ENCODE measurements around the gene STAM2. TPM values are rescaled to one million over a fixed set of nuclear protein-coding genes. Genes with fewer than 3 reads are reported as not detected.
"Not testable (repeated sequence)": the region's sequence is repeated elsewhere in the genome, so short reads cannot be mapped to it uniquely, and the experiment has no call there.

Gene STAM2
- total RNA-seq, 1 donor from 2014 or later, result 25.1 TPM

DNA sequence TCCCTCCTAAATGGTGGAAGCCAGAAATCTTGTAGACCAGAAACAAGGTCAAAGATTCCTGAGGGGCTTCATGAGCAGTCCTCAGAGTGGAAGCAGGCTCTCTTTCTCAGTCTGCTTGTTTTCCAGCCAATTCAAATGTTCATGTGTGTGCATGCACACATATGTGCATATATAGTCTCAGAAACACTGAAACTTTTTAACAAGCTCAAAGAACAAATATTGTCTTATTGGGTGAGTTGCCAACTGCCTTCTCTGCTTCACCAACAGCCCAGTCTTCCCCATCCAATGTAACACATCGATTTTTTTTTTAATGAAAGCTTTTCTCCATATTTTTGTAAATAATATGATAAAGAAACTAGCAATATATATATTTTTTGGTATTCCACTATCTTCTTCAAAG, 80.4 kb downstream of the STAM2 start:
- no peak overlapping the region for H3K27ac Mint-ChIP-seq (ENCODE audit: unreplicated experiment)
- peaks cover 7% of the 10 kb centered on the region for H3K36me3 Mint-ChIP-seq (ENCODE audit: unreplicated experiment)
- peaks cover 6% of the 10 kb centered on the region for H3K9me3 Mint-ChIP-seq (ENCODE audit: unreplicated experiment)
- no peak overlapping the region for H3K4me3 Mint-ChIP-seq (ENCODE audit: unreplicated experiment)
- TF ChIP-seq CTCF (IDR thresholded peaks at IDR 0.05; ENCODE audit: partially characterized antibody, unreplicated experiment), result no peak
- no peak for DNase-seq
- peaks cover 3% of the 10 kb centered on the region for H3K4me1 Mint-ChIP-seq (ENCODE audit: low read depth, unreplicated experiment)
- H3K27me3 Mint-ChIP-seq (ENCODE audit: unreplicated experiment), result peaks cover 19% of the 10 kb centered on the region

- H3K27ac Mint-ChIP-seq (ENCODE audit: unreplicated experiment), result no peak overlapping the region
- no peaks in the 10 kb centered on the region for H3K4me1 Mint-ChIP-seq (ENCODE audit: low read depth, unreplicated experiment)
- peaks cover 6% of the 10 kb centered on the region for H3K9me3 Mint-ChIP-seq (ENCODE audit: unreplicated experiment)
- TF ChIP-seq CTCF (IDR thresholded peaks at IDR 0.05; ENCODE audit: partially characterized antibody, unreplicated experiment), result no peak
- H3K27me3 Mint-ChIP-seq (ENCODE audit: unreplicated experiment), result peaks cover 11% of the 10 kb centered on the region
- peaks cover 7% of the 10 kb centered on the region for H3K36me3 Mint-ChIP-seq (ENCODE audit: unreplicated experiment)
- DNase-seq, result no peak
- H3K4me3 Mint-ChIP-seq (ENCODE audit: unreplicated experiment), result no peak overlapping the region
Observed at GRCh38 chr2:152094014-152094413, 81.5 kb downstream of the STAM2 start.

DNA sequence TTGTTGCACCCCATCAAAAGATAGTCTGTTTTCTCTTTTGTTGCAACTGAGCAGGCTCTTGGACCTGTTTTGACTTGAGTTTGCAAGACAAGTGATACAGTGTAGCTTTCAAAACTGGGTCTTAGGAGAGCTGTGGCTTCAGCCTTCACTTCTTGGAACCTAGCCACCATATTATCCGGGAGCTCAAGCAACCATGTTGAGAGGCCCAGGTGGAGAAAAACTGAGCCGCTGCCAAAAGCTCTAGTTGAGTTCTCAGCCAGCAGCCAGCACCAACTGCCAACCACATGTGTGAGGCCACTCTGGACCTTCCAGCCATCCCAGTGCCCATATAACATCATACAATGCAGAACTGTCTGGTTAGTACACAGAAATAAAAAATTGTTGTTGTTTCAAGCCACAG, 82.1 kb downstream of the STAM2 start:
- DNase-seq, result no peak
- Mint-ChIP-seq H3K9me3 (ENCODE audit: unreplicated experiment) (peaks cover 6% of the 10 kb centered on the region), H3K4me3 (ENCODE audit: unreplicated experiment) (no peak overlapping the region), H3K36me3 (ENCODE audit: unreplicated experiment) (peaks cover 7% of the 10 kb centered on the region), H3K4me1 (ENCODE audit: low read depth, unreplicated experiment) (no peaks in the 10 kb centered on the region), H3K27me3 (ENCODE audit: unreplicated experiment) (peaks cover 11% of the 10 kb centered on the region), H3K27ac (ENCODE audit: unreplicated experiment) (no peak overlapping the region)
- TF ChIP-seq CTCF (IDR thresholded peaks at IDR 0.05; ENCODE audit: partially characterized antibody, unreplicated experiment), result no peak

DNA sequence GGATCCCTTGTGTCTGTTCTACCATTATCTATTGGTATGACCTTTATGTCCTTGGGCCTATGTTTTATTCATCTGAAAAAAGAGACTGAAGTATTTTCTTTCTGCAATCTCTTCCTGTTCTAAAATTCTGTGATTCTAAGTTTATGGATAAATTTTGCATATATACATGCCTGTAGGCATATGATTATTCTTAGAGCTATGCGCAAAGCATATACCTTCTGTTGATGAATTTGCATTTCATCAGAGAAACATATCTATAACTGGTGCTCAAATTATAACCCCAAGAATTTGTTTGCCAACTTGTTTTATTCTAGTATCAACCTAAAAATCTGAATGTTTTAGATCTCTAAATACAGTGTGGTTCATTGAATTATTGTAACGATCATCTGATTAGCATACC, 83.5 kb downstream of the STAM2 start:
- H3K4me3 Mint-ChIP-seq (ENCODE audit: unreplicated experiment), result no peak overlapping the region
- TF ChIP-seq CTCF (IDR thresholded peaks at IDR 0.05; ENCODE audit: partially characterized antibody, unreplicated experiment), result no peak
- no peaks in the 10 kb centered on the region for H3K36me3 Mint-ChIP-seq (ENCODE audit: unreplicated experiment)
- H3K4me1 Mint-ChIP-seq (ENCODE audit: low read depth, unreplicated experiment), result no peaks in the 10 kb centered on the region
- no peaks in the 10 kb centered on the region for H3K9me3 Mint-ChIP-seq (ENCODE audit: unreplicated experiment)
- H3K27ac Mint-ChIP-seq (ENCODE audit: unreplicated experiment), result no peak overlapping the region
- peaks cover 3% of the 10 kb centered on the region for H3K27me3 Mint-ChIP-seq (ENCODE audit: unreplicated experiment)
- DNase-seq, result no peak

- not testable (repeated sequence) for H3K4me1 Mint-ChIP-seq (ENCODE audit: low read depth, unreplicated experiment); H3K27me3 Mint-ChIP-seq (ENCODE audit: unreplicated experiment); H3K9me3 Mint-ChIP-seq (ENCODE audit: unreplicated experiment); H3K4me3 Mint-ChIP-seq (ENCODE audit: unreplicated experiment); DNase-seq; H3K36me3 Mint-ChIP-seq (ENCODE audit: unreplicated experiment); H3K27ac Mint-ChIP-seq (ENCODE audit: unreplicated experiment)
Observed at GRCh38 chr2:152090726-152091125, 84.8 kb downstream of the STAM2 start.

DNA sequence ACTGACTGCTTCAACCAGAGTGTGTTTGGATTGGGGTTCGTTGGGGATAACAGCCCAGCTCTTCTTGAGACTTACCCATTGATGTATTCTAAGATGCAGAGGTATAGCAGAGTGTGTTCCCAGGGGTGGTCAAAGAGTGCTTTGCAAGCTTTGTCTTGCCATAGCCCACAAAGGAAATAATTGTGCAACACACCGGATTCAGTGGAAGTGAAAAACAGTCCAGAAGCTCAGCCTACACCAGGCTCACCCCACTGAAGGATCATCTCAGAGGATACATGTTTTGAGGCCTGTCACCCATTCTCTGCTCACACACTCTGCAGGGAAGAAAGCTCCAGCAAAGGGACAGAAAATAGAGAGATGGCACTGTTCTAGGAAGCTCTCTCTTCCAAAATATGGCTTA, 86.3 kb downstream of the STAM2 start:
- H3K36me3 Mint-ChIP-seq (ENCODE audit: unreplicated experiment), result no peaks in the 10 kb centered on the region
- no peak overlapping the region for H3K27ac Mint-ChIP-seq (ENCODE audit: unreplicated experiment)
- H3K27me3 Mint-ChIP-seq (ENCODE audit: unreplicated experiment), result no peaks in the 10 kb centered on the region
- no peaks in the 10 kb centered on the region for H3K9me3 Mint-ChIP-seq (ENCODE audit: unreplicated experiment)
- no peak for TF ChIP-seq CTCF (IDR thresholded peaks at IDR 0.05; ENCODE audit: partially characterized antibody, unreplicated experiment)
- H3K4me1 Mint-ChIP-seq (ENCODE audit: low read depth, unreplicated experiment), result peaks cover 2% of the 10 kb centered on the region
- DNase-seq, result no peak
- no peak overlapping the region for H3K4me3 Mint-ChIP-seq (ENCODE audit: unreplicated experiment)
